IMR-90 (cell line): ENCODE data around the gene RCC1. TPM values are rescaled to one million over a fixed set of nuclear protein-coding genes. Genes with fewer than 3 reads are reported as not detected.
"Not testable (repeated sequence)": the region's sequence is repeated elsewhere in the genome, so short reads cannot be mapped to it uniquely, and the experiment has no call there.

Source experiments
- ATAC-seq: fragments of 200-7000 bp; cut with Tn5 transposase; 2 replicates; pipeline ENCODE4 v1.9.1; 2020; ENCODE audit warnings: low read depth, mild to moderate bottlenecking, moderate library complexity
- BruUV-seq: library from RNA; stranded (reverse); fragments of 400-500 nt; replicated peaks from 2 replicates; lab custom pipeline; 2021; lab: Mats Ljungman, UMichigan
- CTCF ChIA-PET: fragments of 300-600 bp; formaldehyde crosslinking; extraction: SDS; loops from one replicate; lab custom pipeline; 2021; ENCODE audit warnings: antibody characterized with exemption; lab: Yijun Ruan, JAX
- POLR2A ChIA-PET: fragments of 300-600 bp; sonication (Branson Sonifier 250); formaldehyde crosslinking; loops from one replicate; lab custom pipeline; 2022; ENCODE audit warnings: antibody characterized with exemption; ENCODE audit not compliant: unreplicated experiment; lab: Charles Lee
- DNase-seq: peaks from one replicate; pipeline ENCODE4 v3.0.0; 2013
- H2AFZ ChIP-seq: replicated peaks from 2 replicates; pipeline ENCODE3; 2013; ENCODE audit warnings: low read length, mild to moderate bottlenecking; ENCODE audit not compliant: poor library complexity
- H2AK5ac ChIP-seq: 2 replicates; pipeline ENCODE4 v1.6.1; 2013; ENCODE audit warnings: low read depth, low read length, inconsistent platforms
- H2AK9ac ChIP-seq: replicated peaks from 2 replicates; pipeline ENCODE3; 2013; ENCODE audit warnings: mild to moderate bottlenecking, low read depth, low read length, moderate library complexity; ENCODE audit not compliant: poor library complexity
- H2BK120ac ChIP-seq: 2 replicates; pipeline ENCODE4 v1.6.1; 2013; ENCODE audit warnings: low read depth, low read length, inconsistent platforms
- H2BK15ac ChIP-seq: 3 replicates; pipeline ENCODE4 v1.6.1; 2013; ENCODE audit warnings: low read depth, low read length, inconsistent platforms
- H2BK20ac ChIP-seq: 2 replicates; pipeline ENCODE4 v1.6.1; 2013; ENCODE audit warnings: low read depth, mild to moderate bottlenecking, inconsistent platforms, low read length, moderate library complexity
- H2BK5ac ChIP-seq: 2 replicates; pipeline ENCODE4 v1.6.1; 2013; ENCODE audit warnings: mild to moderate bottlenecking, low read depth, low read length, inconsistent platforms; ENCODE audit not compliant: poor library complexity, severe bottlenecking
- H3K14ac ChIP-seq: replicated peaks from 2 replicates; pipeline ENCODE4 v1.6.1; 2013; ENCODE audit warnings: low read depth, low read length, inconsistent platforms
- H3K18ac ChIP-seq: 2 replicates; pipeline ENCODE4 v1.6.1; 2013; ENCODE audit warnings: low read depth, low read length, control low read depth
- H3K23ac ChIP-seq: 2 replicates; pipeline ENCODE4 v1.6.1; 2013; ENCODE audit warnings: low read depth, low read length, inconsistent platforms
- H3K27ac ChIP-seq: 2 replicates; pipeline ENCODE4 v1.5.1; 2013; ENCODE audit warnings: mild to moderate bottlenecking, control low read depth, low read length; ENCODE audit not compliant: insufficient read depth
- H3K27me3 ChIP-seq: 2 replicates; pipeline ENCODE4 v1.6.1; 2013; ENCODE audit warnings: low read length; ENCODE audit not compliant: control insufficient read depth, insufficient read depth
- H3K36me3 ChIP-seq: 2 replicates; pipeline ENCODE4 v1.6.1; 2013; ENCODE audit warnings: low read length, mixed read lengths; ENCODE audit not compliant: control insufficient read depth, insufficient read depth
- H3K4ac ChIP-seq: 2 replicates; pipeline ENCODE4 v1.6.1; 2013; ENCODE audit warnings: low read depth, low read length, inconsistent platforms
- H3K4me1 ChIP-seq: 2 replicates; pipeline ENCODE4 v1.6.1; 2013; ENCODE audit warnings: low read length, mixed read lengths; ENCODE audit not compliant: control insufficient read depth, insufficient read depth
- H3K4me2 ChIP-seq: 2 replicates; pipeline ENCODE4 v1.6.1; 2013; ENCODE audit warnings: low read depth, mild to moderate bottlenecking, control low read depth, low read length, moderate library complexity
- H3K4me3 ChIP-seq: 2 replicates; pipeline ENCODE4 v1.5.1; 2013; ENCODE audit warnings: low read depth, mild to moderate bottlenecking, control low read depth, low read length, moderate library complexity; ENCODE audit not compliant: insufficient read depth
- H3K56ac ChIP-seq: 2 replicates; pipeline ENCODE4 v1.6.1; 2013; ENCODE audit warnings: low read length, inconsistent platforms; ENCODE audit not compliant: insufficient read depth; ENCODE audit errors: extremely low read depth
- H3K79me1 ChIP-seq, 2 experiments: 2 replicates each; pipeline ENCODE4 v1.6.1; 2013; ENCODE audit warnings: low read length in 2 of 2, inconsistent platforms in 1 of 2, low read depth in 1 of 2
- H3K9ac ChIP-seq: 2 replicates; pipeline ENCODE4 v1.6.1; 2013; ENCODE audit warnings: low read depth, low read length, control low read depth
- H3K9me1 ChIP-seq: 2 replicates; pipeline ENCODE4 v1.6.1; 2013; ENCODE audit warnings: low read length, inconsistent platforms; ENCODE audit not compliant: insufficient read depth
- H3K9me3 ChIP-seq: 2 replicates; pipeline ENCODE4 v1.6.1; 2013; ENCODE audit warnings: low read length; ENCODE audit not compliant: control insufficient read depth, insufficient read depth
- H4K20me1 ChIP-seq: 2 replicates; pipeline ENCODE4 v1.6.1; 2013; ENCODE audit warnings: low read length, inconsistent platforms; ENCODE audit not compliant: insufficient read depth
- H4K5ac ChIP-seq: 2 replicates; pipeline ENCODE4 v1.6.1; 2013; ENCODE audit warnings: mild to moderate bottlenecking, low read depth, low read length, control low read depth
- H4K8ac ChIP-seq, 2 experiments: 2 replicates each; pipeline ENCODE4 v1.6.1; 2013; ENCODE audit warnings: low read depth in 2 of 2, low read length in 2 of 2, control low read depth in 1 of 2, inconsistent platforms in 1 of 2
- H4K91ac ChIP-seq: 2 replicates; pipeline ENCODE4 v1.6.1; 2013; ENCODE audit warnings: low read depth, low read length, inconsistent platforms; ENCODE audit not compliant: insufficient read depth
- WGBS, 2 experiments: methylation state at CpG; one replicate each; pipeline versions ENCODE4 v1.1.5 to v1.1.7; 2013; ENCODE audit warnings: missing lambda C conversion rate in 2 of 2; ENCODE audit not compliant: insufficient read length in 1 of 2; ENCODE audit errors: extremely low coverage in 2 of 2; 5-methylcytosine and 5-hydroxymethylcytosine counted together
- dilution Hi-C: fragments of 300-500 bp; cut with HindIII; formaldehyde crosslinking; loops from one replicate; pipeline ENCODE4 v1.14.3; 2018; ENCODE audit warnings: low sequenced_read_pairs; ENCODE audit not compliant: unreplicated experiment
- in situ Hi-C: fragments of 300-500 bp; cut with MboI; formaldehyde crosslinking; loops from 3 replicates; pipeline ENCODE4 v1.14.3; 2019; ENCODE audit warnings: low sequenced_read_pairs, inconsistent platforms, mixed read lengths
- intact Hi-C: fragments of 100-400 bp; cut with micrococcal nuclease; formaldehyde crosslinking; loops from 2 replicates; pipeline ENCODE4 v1.10.0; 2022
- microRNA-seq, 2 experiments: library from miRNA; stranded (forward) in 1 of 2; unstranded in 1 of 2; fragments of 10-50 nt in 1 of 2; fragments of <30 nt in 1 of 2; gene quantifications in 1 of 2; microRNA quantifications in 1 of 2; one replicate each; pipeline versions ENCODE3 to v1.1.0; 2013 to 2020; ENCODE audit not compliant: insufficient read depth in 1 of 2, insufficient read length in 1 of 2, unreplicated experiment in 1 of 2
- polyA plus RNA-seq, 3 experiments: library from polyadenylated mRNA; depleted of rRNA; stranded (reverse); fragments of >200 nt; gene quantifications; 2 replicates each; pipeline ENCODE4 v1.2.3, GENCODE V29; 2012; ENCODE audit warnings: low replicate concordance in 1 of 3
- small RNA-seq, 5 experiments: library from RNA; depleted of rRNA; stranded (forward); fragments of <200 nt; gene quantifications; one replicate each; pipeline ENCODE3, GENCODE V24; 2012
- total RNA-seq: library from RNA; depleted of rRNA; stranded (reverse); fragments of >200 nt; gene quantifications from 2 replicates; pipeline ENCODE4 v1.2.3, GENCODE V29; 2012; rRNA removed

The RCC1 gene
- total and polyA plus RNA-seq, 2 of the 4 experiments (the other 2 are of a cell fraction), result 33.2 to 43.9 TPM

- H3K9me1 ChIP-seq, H2AFZ ChIP-seq, intact Hi-C loops, H3K18ac ChIP-seq, H4K20me1 ChIP-seq, H3K4me2 ChIP-seq, BruUV-seq, POLR2A ChIA-PET, dilution Hi-C loops, H4K8ac ChIP-seq, H2BK5ac ChIP-seq, H2AK5ac ChIP-seq, H3K4me3 ChIP-seq, H3K4me1 ChIP-seq, H2AK9ac ChIP-seq, H3K56ac ChIP-seq, H3K23ac ChIP-seq, H4K5ac ChIP-seq, in situ Hi-C loops, H3K27ac ChIP-seq, ATAC-seq, H3K14ac ChIP-seq, CTCF ChIA-PET, H3K27me3 ChIP-seq, H3K36me3 ChIP-seq, H3K79me1 ChIP-seq, DNase-seq, H2BK120ac ChIP-seq, H2BK20ac ChIP-seq, H3K4ac ChIP-seq, H4K91ac ChIP-seq, H3K9me3 ChIP-seq, H2BK15ac ChIP-seq, H3K9ac ChIP-seq: not testable (repeated sequence)
- 95% methylated on average over 4 of the region's 19 CpGs; no CpG with 5 or more reads in 1 of the 2 experiments for WGBS, 2 experiments
Measured at GRCh38 chr1:28586585-28587391, 80.9 kb downstream of the RCC1 start.

Small RNAs within 50 kb of the gene (microRNA-seq; reads per million reads assigned to microRNA genes)
- gene RNU6ATAC27P (ENCODE audit: insufficient read depth, insufficient read length) (not detected), gene SNORA16A (ENCODE audit: insufficient read depth, insufficient read length) (not detected), gene SNORA44 (ENCODE audit: insufficient read depth, insufficient read length) (not detected), gene SNORA61 (ENCODE audit: insufficient read depth, insufficient read length) (not detected), gene SNORA73A (ENCODE audit: insufficient read depth, insufficient read length) (not detected), gene SNORA73B (ENCODE audit: insufficient read depth, insufficient read length) (254 reads per million, percentile 87 among the genes with 10 or more reads in this experiment), gene SNORD99 (ENCODE audit: insufficient read depth, insufficient read length) (116 reads per million, percentile 82 among the genes with 10 or more reads in this experiment)

Small RNAs within 50 kb of the gene (small RNA-seq; reads per million reads assigned to genes)
- 0 to 0.60 (median 0.08) reads per million in 5 experiments for gene RNU6ATAC27P
- 0 reads per million in 5 experiments for gene SNORA16A
- 0 reads per million in 5 experiments for gene SNORA44
- 0 reads per million in 5 experiments for gene SNORA61
- gene SNORA73A, result 0 reads per million in 5 experiments
- 36.4 to 4,225 (median 117) reads per million in 5 experiments for gene SNORA73B
- gene SNORD99, result 12.5 to 1,032 (median 104) reads per million in 5 experiments

Other genes with a start within 250 kb of the RCC1 start
- 8.1 and 10.2 TPM in 2 replicates for gene SESN2, start 246.5 kb upstream of the RCC1 start, total RNA-seq
- gene SESN2, start 246.5 kb upstream of the RCC1 start, polyA plus RNA-seq (2012; rRNA removed), result 20.9 and 21.7 TPM in 2 replicates
- 28.9 and 32.8 TPM in 2 replicates for gene MED18, start 177.0 kb upstream of the RCC1 start, total RNA-seq
- 12.2 and 12.9 TPM in 2 replicates for gene MED18, start 177.0 kb upstream of the RCC1 start, polyA plus RNA-seq (2012; rRNA removed)
- gene PHACTR4, start 136.3 kb upstream of the RCC1 start, total RNA-seq, result 6.9 and 7.5 TPM in 2 replicates
- gene PHACTR4, start 136.3 kb upstream of the RCC1 start, polyA plus RNA-seq (2012; rRNA removed), result 13.8 and 15.0 TPM in 2 replicates
- gene TRNAU1AP, start 47.0 kb downstream of the RCC1 start, total RNA-seq, result 23.8 and 25.3 TPM in 2 replicates
- gene TRNAU1AP, start 47.0 kb downstream of the RCC1 start, polyA plus RNA-seq (2012; rRNA removed), result 23.3 and 24.1 TPM in 2 replicates
- gene RAB42, start 86.2 kb downstream of the RCC1 start, total RNA-seq, result 0.83 and 0.90 TPM in 2 replicates
- gene RAB42, start 86.2 kb downstream of the RCC1 start, polyA plus RNA-seq (2012; rRNA removed), result 0.36 and 0.77 TPM in 2 replicates
- gene TAF12, start 137.0 kb downstream of the RCC1 start, total RNA-seq, result 31.7 and 39.7 TPM in 2 replicates
- gene TAF12, start 137.0 kb downstream of the RCC1 start, polyA plus RNA-seq (2012; rRNA removed), result 25.1 and 28.8 TPM in 2 replicates
- gene RNU11, start 142.6 kb downstream of the RCC1 start, total RNA-seq, result under 0.01 TPM in 1 of 2 replicates, not detected in the other
- not detected in 2 replicates for gene RNU11, start 142.6 kb downstream of the RCC1 start, polyA plus RNA-seq (2012; rRNA removed)
- 7.9 and 8.6 TPM in 2 replicates for gene GMEB1, start 162.7 kb downstream of the RCC1 start, total RNA-seq
- 6.2 and 7.1 TPM in 2 replicates for gene GMEB1, start 162.7 kb downstream of the RCC1 start, polyA plus RNA-seq (2012; rRNA removed)
- gene YTHDF2, start 230.9 kb downstream of the RCC1 start, total RNA-seq, result 88.3 and 94.3 TPM in 2 replicates
- 50.0 and 50.5 TPM in 2 replicates for gene YTHDF2, start 230.9 kb downstream of the RCC1 start, polyA plus RNA-seq (2012; rRNA removed)